Sigmoid colon (tissue), 7 donors: Measurements from ENCODE around the gene NOL9. TPM values are rescaled to one million over a fixed set of nuclear protein-coding genes. Genes with fewer than 3 reads are reported as not detected.

Experiments used
- DNase-seq: peaks from one replicate; pipeline ENCODE4 v3.0.0-alpha.2; 2019
- H3K27ac ChIP-seq, 4 donors: fragments of 200-600 bp; sonication (generic); one replicate each; pipeline ENCODE4 v1.5.1; 2016 to 2019; ENCODE audit warnings: mild to moderate bottlenecking in 1 of 4
- H3K27me3 ChIP-seq, 3 donors: fragments of 200-600 bp; sonication (generic); one replicate each; pipeline ENCODE4 v1.5.1; 2019; ENCODE audit warnings: mild to moderate bottlenecking in 1 of 3
- H3K36me3 ChIP-seq, 4 donors: fragments of 200-600 bp; sonication (generic); one replicate each; pipeline ENCODE4 v1.5.1; 2016 to 2019
- H3K4me1 ChIP-seq, 4 donors: fragments of 200-600 bp; sonication (generic); one replicate each; pipeline ENCODE4 v1.5.1; 2017 to 2019
- H3K4me3 ChIP-seq, 4 donors: fragments of 200-600 bp; sonication (generic); one replicate each; pipeline ENCODE4 v1.5.1; 2017 to 2019; ENCODE audit warnings: mild to moderate bottlenecking in 2 of 4, moderate library complexity in 1 of 4
- H3K9me3 ChIP-seq, 4 donors: fragments of 200-600 bp in 3 of 4; sonication (generic) in 3 of 4; one replicate each; pipeline versions ENCODE4 v1.5.1 to v1.6.1; 2013 to 2019
- EP300 ChIP-seq, 4 donors: sonication (generic); formaldehyde crosslinking; IDR thresholded peaks; one replicate each; pipeline ENCODE4 v1.6.1; 2017; ENCODE audit warnings: antibody characterized with exemption in 4 of 4
- POLR2A ChIP-seq, 2 donors: fragments of 450-650 bp; IDR thresholded peaks; one replicate each; pipeline ENCODE4 v1.6.1; 2016; ENCODE audit warnings: antibody characterized with exemption in 2 of 2, mild to moderate bottlenecking in 2 of 2, moderate library complexity in 2 of 2
- POLR2AphosphoS5 ChIP-seq, 4 donors: sonication (generic); formaldehyde crosslinking; IDR thresholded peaks; one replicate each; pipeline ENCODE4 v1.6.1; 2017; ENCODE audit warnings: antibody characterized with exemption in 4 of 4
- WGBS, 2 donors: extraction: QIAGEN DNeasy Blood & Tissue Kit; methylation state at CpG; one replicate each; pipeline ENCODE4 v1.1.7; 2013; 5-methylcytosine and 5-hydroxymethylcytosine counted together
- intact Hi-C: fragments of 100-400 bp; cut with DNase I; formaldehyde crosslinking; loops from one replicate; pipeline ENCODE4 v1.15.1; 2023
- polyA plus RNA-seq, 3 donors: library from polyadenylated mRNA; stranded (reverse); fragments of 200-250 nt; gene quantifications; one replicate each; pipeline ENCODE4 v1.2.3, GENCODE V29; 2013
- total RNA-seq, 4 donors: library from RNA; depleted of rRNA; stranded (reverse); fragments of >200 nt; gene quantifications; one replicate each; pipeline ENCODE4 v1.1.0, GENCODE V29; 2016
- TF ChIP-seq, protein P1 (sequence below), 4 experiments: fragments of 450-650 bp in 3 of 4; fragments of 200-600 bp in 1 of 4; IDR thresholded peaks; one replicate each; pipeline ENCODE4 v1.5.1; 2016 to 2019; ENCODE audit warnings: antibody characterized with exemption in 4 of 4, mild to moderate bottlenecking in 3 of 4, moderate library complexity in 2 of 4
- donor health status: healthy with polysubstance abuse.
- donor health status: Bipolar disorder and iron deficiency.
- donor health status: healthy.

Gene NOL9
- 10 to 100 TPM; 17.3 to 29.6 (median 20.7) TPM for total RNA-seq
- polyA plus RNA-seq, result 1 to 10 TPM; 1.2 to 9.1 (median 1.8) TPM

DNA sequence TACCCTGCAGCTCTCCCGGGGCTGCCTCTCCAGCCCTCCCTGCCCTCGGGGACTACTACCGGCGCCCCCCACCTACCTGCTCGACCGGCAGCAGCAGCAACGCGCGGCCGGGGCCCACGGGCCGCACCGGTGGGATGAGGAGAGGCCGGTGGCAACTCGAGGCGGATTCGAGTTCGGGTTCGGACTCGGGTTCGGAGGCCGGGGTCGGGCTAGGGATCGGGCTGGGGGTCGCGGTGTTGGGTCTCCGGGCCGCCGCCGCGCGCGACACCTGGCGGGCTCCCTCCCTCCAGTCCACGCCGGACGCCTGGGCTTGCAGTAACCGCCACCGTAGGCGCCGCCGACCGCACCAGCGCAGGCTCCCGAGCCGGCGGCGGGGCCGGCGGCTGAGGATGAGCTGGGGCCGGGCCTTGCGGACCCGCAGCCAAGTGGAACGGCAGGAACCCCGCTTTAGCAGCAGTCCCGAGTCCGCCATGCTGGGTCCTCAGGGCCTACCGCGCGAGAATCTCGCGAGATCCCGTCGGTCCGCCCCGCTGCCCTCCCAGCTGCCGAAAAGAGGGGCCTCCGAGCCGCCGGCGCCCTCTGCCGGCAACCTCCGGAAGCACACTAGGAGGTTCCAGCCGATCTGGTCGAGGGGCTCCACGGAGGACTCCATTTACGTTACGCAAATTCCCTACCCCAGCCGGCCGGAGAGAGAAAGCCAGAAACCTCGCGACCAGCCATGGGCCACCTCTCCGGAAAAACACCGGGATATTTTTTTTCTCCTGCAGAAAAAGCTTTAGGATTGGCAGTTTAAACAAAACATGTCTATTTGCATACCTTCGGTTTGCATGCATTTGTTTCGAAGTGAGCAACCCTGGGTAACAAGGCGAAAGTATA, at the start of gene NOL9:
NOL9 (minus strand) TSS at position 483 of the 876 bp plus-strand sequence; CDS start at position 472, 11 bp downstream.
- H3K9me3 ChIP-seq, result no peaks in the 10 kb centered on the region
- H3K36me3 ChIP-seq, result peaks cover 0 to 20% (median 6%) of the 10 kb centered on the region in 4 donors
- H3K27me3 ChIP-seq, result no peaks in the 10 kb centered on the region
- H3K4me3 ChIP-seq, result peak within 1 kb of the TSS; percentile 68 to 99 (median 78)
- no peak for TF ChIP-seq EP300 (IDR thresholded peaks at IDR 0.05)
- TF ChIP-seq POLR2AphosphoS5 (IDR thresholded peaks at IDR 0.05), result peak; percentile 41 to 76 (median 64)
- TF ChIP-seq POLR2A (IDR thresholded peaks at IDR 0.05), result no peak
- TF ChIP-seq, protein P1, sequence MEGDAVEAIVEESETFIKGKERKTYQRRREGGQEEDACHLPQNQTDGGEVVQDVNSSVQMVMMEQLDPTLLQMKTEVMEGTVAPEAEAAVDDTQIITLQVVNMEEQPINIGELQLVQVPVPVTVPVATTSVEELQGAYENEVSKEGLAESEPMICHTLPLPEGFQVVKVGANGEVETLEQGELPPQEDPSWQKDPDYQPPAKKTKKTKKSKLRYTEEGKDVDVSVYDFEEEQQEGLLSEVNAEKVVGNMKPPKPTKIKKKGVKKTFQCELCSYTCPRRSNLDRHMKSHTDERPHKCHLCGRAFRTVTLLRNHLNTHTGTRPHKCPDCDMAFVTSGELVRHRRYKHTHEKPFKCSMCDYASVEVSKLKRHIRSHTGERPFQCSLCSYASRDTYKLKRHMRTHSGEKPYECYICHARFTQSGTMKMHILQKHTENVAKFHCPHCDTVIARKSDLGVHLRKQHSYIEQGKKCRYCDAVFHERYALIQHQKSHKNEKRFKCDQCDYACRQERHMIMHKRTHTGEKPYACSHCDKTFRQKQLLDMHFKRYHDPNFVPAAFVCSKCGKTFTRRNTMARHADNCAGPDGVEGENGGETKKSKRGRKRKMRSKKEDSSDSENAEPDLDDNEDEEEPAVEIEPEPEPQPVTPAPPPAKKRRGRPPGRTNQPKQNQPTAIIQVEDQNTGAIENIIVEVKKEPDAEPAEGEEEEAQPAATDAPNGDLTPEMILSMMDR (IDR thresholded peaks at IDR 0.05), result peak; percentile 92 to 95 (median 95)
- H3K4me1 ChIP-seq, result peaks cover 0 to 28% (median 24%) of the 10 kb centered on the region in 4 donors
- intact Hi-C loops, result loop anchor here (1.0 to 2.0 kb wide), 3 partner anchors 25 to 93 kb away; partner anchors contain the start of gene ZBTB48
- DNase-seq, result peak; percentile 96
- 1 to 2% methylated on average over 87 of the region's 87 CpGs for WGBS, 2 donors
- H3K27ac ChIP-seq, result peak within 1 kb of the TSS; percentile 74 to 87 (median 80)

DNA sequence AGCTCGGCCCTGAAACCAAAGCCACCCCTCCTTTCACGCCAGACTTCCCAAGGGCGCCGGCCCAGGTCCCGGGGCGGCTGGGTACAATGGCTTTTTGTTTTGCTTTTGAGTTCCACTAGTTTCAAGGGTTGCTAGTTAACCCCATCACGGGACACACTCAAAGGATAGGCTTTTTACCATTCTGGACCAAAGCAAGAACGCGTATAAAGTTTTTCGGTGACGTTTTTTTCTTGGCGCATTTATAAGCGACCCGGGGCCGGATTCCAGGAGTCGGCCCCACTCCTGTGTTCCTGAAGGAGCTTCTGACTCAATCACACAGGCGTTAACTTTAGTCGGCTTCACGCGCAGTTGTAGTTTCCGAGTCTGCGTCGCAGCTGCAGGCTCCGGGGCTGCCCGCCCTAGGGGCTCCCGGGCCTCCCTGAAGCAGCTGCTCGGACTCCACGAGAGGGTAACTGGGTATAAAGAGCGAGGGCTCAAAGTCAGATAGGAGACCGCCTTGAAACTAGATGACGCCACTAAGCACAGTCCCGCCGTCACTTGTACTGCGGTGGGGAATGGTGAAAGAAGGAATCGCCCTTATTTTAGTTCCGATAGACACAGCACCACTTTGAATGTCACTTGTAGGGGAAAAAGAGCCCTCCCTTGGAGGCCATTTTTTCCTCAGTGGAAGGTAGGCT, 49.1 kb upstream of the NOL9 start:
- H3K9me3 ChIP-seq, result no peaks in the 10 kb centered on the region
- WGBS, 2 donors, result 1% methylated on average over 36 of the region's 36 CpGs
- DNase-seq, result peak; percentile 89
- no peaks in the 10 kb centered on the region for H3K27me3 ChIP-seq
- intact Hi-C loops, result loop anchor here (1.0 kb wide), 2 partner anchors 10 to 21 kb away; partner anchors contain the start of genes PHF13 and THAP3
- H3K4me1 ChIP-seq, result peaks cover 0 to 55% (median 49%) of the 10 kb centered on the region in 4 donors
- peaks cover 0 to 12% (median 9%) of the 10 kb centered on the region in 4 donors for H3K36me3 ChIP-seq
- peak overlapping the region; percentile 77 to 96 (median 89) for H3K4me3 ChIP-seq
- TF ChIP-seq POLR2A (IDR thresholded peaks at IDR 0.05) (peak; percentile 43 to 67), EP300 (IDR thresholded peaks at IDR 0.05) (peak in 1 of 4 donors; percentile 16), POLR2AphosphoS5 (IDR thresholded peaks at IDR 0.05) (peak in 3 of 4 donors; percentile 3 to 46 (median 28))
- TF ChIP-seq, protein P1 (IDR thresholded peaks at IDR 0.05), result no peak
- H3K27ac ChIP-seq, result peak overlapping the region; percentile 97 to 99 (median 98)

DNA sequence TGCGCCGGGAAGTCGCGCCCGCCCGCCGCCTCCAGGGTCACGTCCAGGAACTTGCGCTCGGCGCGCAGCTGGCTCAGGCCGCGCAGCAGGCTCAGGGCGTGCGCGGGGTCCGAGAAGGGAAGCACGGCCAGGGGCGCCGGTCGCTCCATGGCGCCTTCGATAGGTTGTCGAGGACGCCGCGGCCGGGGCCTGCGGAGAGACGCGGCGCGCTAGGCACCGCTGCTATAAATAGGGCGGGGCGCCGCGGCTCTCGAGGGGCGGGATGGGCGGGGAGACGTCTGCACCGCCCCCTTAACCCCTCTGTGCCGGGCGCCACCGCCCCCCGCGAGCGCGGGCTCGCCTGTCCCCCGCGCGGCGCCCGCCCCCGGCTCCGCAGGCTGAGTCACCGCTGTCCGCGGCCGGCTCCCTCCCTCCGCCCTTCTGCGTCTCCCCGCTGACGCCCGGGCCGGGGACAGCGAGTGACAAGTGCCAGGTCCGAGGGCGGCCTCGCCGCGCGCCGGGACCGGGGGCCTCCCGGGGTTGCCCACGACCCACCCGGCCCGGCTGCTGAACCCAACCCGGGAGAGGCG, 48.4 kb upstream of the NOL9 start, which contains the start of gene KLHL21:
KLHL21 (minus strand) TSS at position 201 of the 569 bp plus-strand sequence; CDS start at position 149, 52 bp downstream.
- Histone ChIP-seq H3K4me1 (peaks cover 0 to 61% (median 53%) of the 10 kb centered on the region in 4 donors), H3K27me3 (no peaks in the 10 kb centered on the region), H3K27ac (peak within 1 kb of the TSS; percentile 97 to 99 (median 98)), H3K9me3 (no peaks in the 10 kb centered on the region), H3K4me3 (peak within 1 kb of the TSS; percentile 77 to 96 (median 89)), H3K36me3 (peaks cover 4 to 18% (median 15%) of the 10 kb centered on the region in 4 donors)
- intact Hi-C loops, result loop anchor here (1.0 kb wide), 2 partner anchors 11 to 22 kb away; partner anchors contain the start of genes PHF13 and THAP3
- peak; percentile 97 for DNase-seq
- TF ChIP-seq POLR2AphosphoS5 (IDR thresholded peaks at IDR 0.05) (peak; percentile 87 to 96 (median 95)), EP300 (IDR thresholded peaks at IDR 0.05) (no peak), POLR2A (IDR thresholded peaks at IDR 0.05) (peak in 1 of 2 donors; percentile 18)
- TF ChIP-seq, protein P1 (IDR thresholded peaks at IDR 0.05), result no peak
- WGBS, 2 donors, result 0 to 1% methylated on average over 84 of the region's 84 CpGs
